PC-3 (cell line): Measurements from ENCODE around the gene ITGA1. TPM values are rescaled to one million over a fixed set of nuclear protein-coding genes. Genes with fewer than 3 reads are reported as not detected.

Experiments
- ATAC-seq: fragments of 200-7000 bp; cut with Tn5 transposase; 2 replicates; pipeline ENCODE4 v1.9.1; 2020; ENCODE audit warnings: mild to moderate bottlenecking, moderate library complexity
- BruUV-seq: library from RNA; stranded (reverse); fragments of 400-500 nt; replicated peaks from 2 replicates; lab custom pipeline; 2021; lab: Mats Ljungman, UMichigan
- CTCF ChIA-PET: fragments of 300-600 bp; sonication (Branson Sonifier 250); formaldehyde crosslinking; loops from one replicate; lab custom pipeline; 2022; ENCODE audit warnings: antibody characterized with exemption; lab: Charles Lee
- POLR2A ChIA-PET: fragments of 300-600 bp; sonication (Branson Sonifier 250); formaldehyde crosslinking; loops from one replicate; lab custom pipeline; 2022; ENCODE audit warnings: antibody characterized with exemption; ENCODE audit not compliant: unreplicated experiment; lab: Charles Lee
- DNase-seq: peaks from one replicate; pipeline ENCODE4 v3.0.0-alpha.2; 2015
- H2AFZ ChIP-seq: fragments of 300-600 bp; sonication (generic); 2 replicates; pipeline ENCODE4 v1.6.0; 2016; ENCODE audit warnings: antibody characterized with exemption, low read length
- H3F3A ChIP-seq: fragments of 300-600 bp; sonication (generic); one replicate; pipeline ENCODE4 v1.6.0; 2017; ENCODE audit warnings: antibody characterized with exemption, low read length, control low read depth, mild to moderate bottlenecking; ENCODE audit not compliant: unreplicated experiment
- H3K27ac ChIP-seq: fragments of 300-600 bp; sonication (generic); 2 replicates; pipeline ENCODE4 v1.5.1; 2016; ENCODE audit warnings: mild to moderate bottlenecking, low read length
- H3K27me3 ChIP-seq: fragments of 300-600 bp; sonication (generic); 2 replicates; pipeline ENCODE4 v1.6.1; 2016; ENCODE audit warnings: low read length, mixed read lengths
- H3K36me3 ChIP-seq: fragments of 300-600 bp; sonication (generic); 2 replicates; pipeline ENCODE4 v1.6.1; 2016; ENCODE audit warnings: low read depth, mixed run types, low read length, mixed read lengths
- H3K4me1 ChIP-seq: fragments of 300-600 bp; sonication (generic); 2 replicates; pipeline ENCODE4 v1.5.1; 2016; ENCODE audit warnings: low read length; ENCODE audit not compliant: insufficient read depth
- H3K4me2 ChIP-seq: fragments of 300-600 bp; sonication (generic); 2 replicates; pipeline ENCODE4 v1.6.0; 2016; ENCODE audit warnings: low read length
- H3K4me3 ChIP-seq: fragments of 300-600 bp; sonication (generic); 2 replicates; pipeline ENCODE4 v1.5.1; 2016; ENCODE audit warnings: mild to moderate bottlenecking, low read length, mixed read lengths
- H3K79me2 ChIP-seq: fragments of 300-600 bp; sonication (generic); 2 replicates; pipeline ENCODE4 v1.6.1; 2017; ENCODE audit warnings: low read length, mixed read lengths
- H3K9ac ChIP-seq: fragments of 300-600 bp; sonication (generic); 2 replicates; pipeline ENCODE4 v1.6.0; 2016; ENCODE audit warnings: mild to moderate bottlenecking, low read length
- H3K9me2 ChIP-seq: fragments of 300-600 bp; sonication (generic); replicated peaks from 2 replicates; pipeline ENCODE4 v1.6.1; 2016; ENCODE audit warnings: mixed run types, low read length, mixed read lengths
- H3K9me3 ChIP-seq: fragments of 300-600 bp; sonication (generic); 2 replicates; pipeline ENCODE4 v1.6.1; 2016; ENCODE audit warnings: low read length, mixed read lengths
- H4K20me1 ChIP-seq: fragments of 300-600 bp; sonication (generic); 2 replicates; pipeline ENCODE4 v1.6.1; 2016; ENCODE audit warnings: low read length, mixed read lengths
- EZH2 ChIP-seq: fragments of 300-600 bp; sonication (generic); IDR thresholded peaks from one replicate; pipeline ENCODE4 v1.6.1; 2017; ENCODE audit warnings: antibody characterized with exemption, mild to moderate bottlenecking, low read length; ENCODE audit not compliant: unreplicated experiment
- EZH2phosphoT487 ChIP-seq: fragments of 300-600 bp; sonication (generic); IDR thresholded peaks from 2 replicates; pipeline ENCODE4 v1.6.1; 2018; ENCODE audit warnings: mild to moderate bottlenecking, antibody characterized with exemption, low read length, borderline replicate concordance
- intact Hi-C: fragments of 100-400 bp; cut with micrococcal nuclease; formaldehyde crosslinking; loops from 2 replicates; pipeline ENCODE4 v1.9.0; 2023
- total RNA-seq: library from RNA; depleted of rRNA; stranded (reverse); fragments of >200 nt; gene quantifications from 2 replicates; pipeline ENCODE4 v1.2.3, GENCODE V29; 2014
- TF ChIP-seq, protein P1 (sequence below): fragments of 300-600 bp; sonication (generic); conservative IDR thresholded peaks from 2 replicates; pipeline ENCODE4 v1.5.1; 2017; ENCODE audit warnings: antibody characterized with exemption, low read depth, mild to moderate bottlenecking, low read length

Gene ITGA1
- total RNA-seq, 1 experiment from 2014 or later: 4.7 TPM

DNA sequence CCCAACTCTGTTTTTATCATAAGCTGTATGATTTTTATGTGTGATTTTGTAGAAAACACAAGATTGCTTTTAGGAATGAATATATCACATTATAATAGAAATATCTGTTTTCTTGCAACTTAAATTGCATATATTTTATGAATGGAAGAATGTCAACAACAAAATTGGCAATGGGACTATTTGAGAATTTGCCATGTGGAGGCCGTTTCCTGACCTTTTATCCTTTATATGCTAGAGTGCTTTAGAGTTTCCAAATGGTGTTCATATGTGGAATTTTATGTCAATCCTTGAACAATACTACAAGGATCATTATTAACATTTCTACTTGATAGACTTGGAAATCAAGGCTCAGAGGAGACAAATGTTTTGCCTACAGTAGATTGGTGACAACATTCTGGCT, 34.2 kb downstream of the ITGA1 start:
- no peaks in the 10 kb centered on the region for H3K9me2 ChIP-seq

DNA sequence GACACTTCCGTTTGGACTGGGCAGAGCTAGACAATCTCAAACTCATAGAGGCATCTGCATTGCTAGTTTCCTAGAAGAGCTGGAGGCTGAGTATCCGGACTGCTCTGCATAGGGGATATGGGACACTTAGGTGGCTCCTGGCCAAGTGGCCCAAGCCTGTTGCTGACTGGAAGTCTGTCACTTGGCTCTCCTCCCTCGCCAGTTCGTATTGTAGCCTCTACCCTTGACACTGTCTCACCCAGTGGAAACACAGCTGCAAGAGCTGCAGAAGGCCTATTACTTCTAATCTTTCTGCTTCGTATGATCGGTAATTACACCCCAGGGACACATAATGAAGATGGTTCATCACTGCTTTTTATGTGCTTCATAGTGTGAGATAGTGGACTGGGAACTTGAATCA, 34.7 kb downstream of the ITGA1 start:
- no peak for TF ChIP-seq EZH2phosphoT487
- no peak for TF ChIP-seq EZH2
- TF ChIP-seq, protein P1, sequence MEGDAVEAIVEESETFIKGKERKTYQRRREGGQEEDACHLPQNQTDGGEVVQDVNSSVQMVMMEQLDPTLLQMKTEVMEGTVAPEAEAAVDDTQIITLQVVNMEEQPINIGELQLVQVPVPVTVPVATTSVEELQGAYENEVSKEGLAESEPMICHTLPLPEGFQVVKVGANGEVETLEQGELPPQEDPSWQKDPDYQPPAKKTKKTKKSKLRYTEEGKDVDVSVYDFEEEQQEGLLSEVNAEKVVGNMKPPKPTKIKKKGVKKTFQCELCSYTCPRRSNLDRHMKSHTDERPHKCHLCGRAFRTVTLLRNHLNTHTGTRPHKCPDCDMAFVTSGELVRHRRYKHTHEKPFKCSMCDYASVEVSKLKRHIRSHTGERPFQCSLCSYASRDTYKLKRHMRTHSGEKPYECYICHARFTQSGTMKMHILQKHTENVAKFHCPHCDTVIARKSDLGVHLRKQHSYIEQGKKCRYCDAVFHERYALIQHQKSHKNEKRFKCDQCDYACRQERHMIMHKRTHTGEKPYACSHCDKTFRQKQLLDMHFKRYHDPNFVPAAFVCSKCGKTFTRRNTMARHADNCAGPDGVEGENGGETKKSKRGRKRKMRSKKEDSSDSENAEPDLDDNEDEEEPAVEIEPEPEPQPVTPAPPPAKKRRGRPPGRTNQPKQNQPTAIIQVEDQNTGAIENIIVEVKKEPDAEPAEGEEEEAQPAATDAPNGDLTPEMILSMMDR: no peak
- Histone ChIP-seq H3K4me2 (no peak overlapping the region), H3K9me3 (no peaks in the 10 kb centered on the region), H4K20me1 (no peaks in the 10 kb centered on the region), H3F3A (no peaks in the 10 kb centered on the region), H3K4me1 (no peaks in the 10 kb centered on the region), H3K36me3 (no peaks in the 10 kb centered on the region), H3K27me3 (no peaks in the 10 kb centered on the region), H3K4me3 (no peak overlapping the region), H2AFZ (no peak overlapping the region), H3K79me2 (no peaks in the 10 kb centered on the region), H3K9me2 (no peaks in the 10 kb centered on the region), H3K9ac (no peak overlapping the region), H3K27ac (no peak overlapping the region)
- no TSS peak for BruUV-seq
- ATAC-seq (no peak), DNase-seq (no peak)
- ChIA-PET POLR2A (no interaction called here), CTCF (no interaction called here)
- intact Hi-C loops: no loop called here

More for the DNA sequence above, 34.2 kb downstream of the ITGA1 start:
- no peak for TF ChIP-seq EZH2phosphoT487
- TF ChIP-seq EZH2: no peak
- TF ChIP-seq, protein P1: no peak
- H3K4me1 ChIP-seq: no peaks in the 10 kb centered on the region
- no peaks in the 10 kb centered on the region for H3F3A ChIP-seq
- DNase-seq: no peak
- H3K36me3 ChIP-seq: no peaks in the 10 kb centered on the region
- ATAC-seq: no peak
- no peak overlapping the region for H2AFZ ChIP-seq
- H3K27me3 ChIP-seq: no peaks in the 10 kb centered on the region
- no peak overlapping the region for H3K4me2 ChIP-seq
- no peaks in the 10 kb centered on the region for H4K20me1 ChIP-seq
- ChIA-PET CTCF (no interaction called here), POLR2A (no interaction called here)
- intact Hi-C loops: no loop called here
- no peak overlapping the region for H3K9ac ChIP-seq
- no TSS peak for BruUV-seq
- H3K9me3 ChIP-seq: no peaks in the 10 kb centered on the region
- H3K79me2 ChIP-seq: no peaks in the 10 kb centered on the region
- no peak overlapping the region for H3K27ac ChIP-seq
- no peak overlapping the region for H3K4me3 ChIP-seq

DNA sequence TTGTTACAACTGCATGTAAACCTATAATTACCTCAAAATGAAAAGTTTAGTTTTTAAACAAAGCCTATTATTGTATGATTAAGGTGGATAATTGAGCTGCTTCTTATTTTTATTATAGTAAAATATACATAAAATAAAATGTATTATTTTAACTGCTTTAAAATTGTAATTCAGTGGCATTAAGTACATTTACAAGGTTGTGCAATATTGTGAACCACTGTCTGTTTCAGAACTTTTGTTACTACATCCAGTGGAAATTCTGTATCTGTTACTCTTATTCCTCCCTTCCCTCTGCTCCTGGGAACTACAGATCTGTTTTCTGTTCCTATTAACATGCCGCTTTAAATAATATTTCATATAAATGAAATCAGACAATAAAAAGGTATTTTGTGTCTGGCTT, 37.1 kb downstream of the ITGA1 start:
- no peak overlapping the region for H3K27ac ChIP-seq
- H3K27me3 ChIP-seq: no peaks in the 10 kb centered on the region
- ChIA-PET POLR2A (no interaction called here), CTCF (no interaction called here)
- H3K36me3 ChIP-seq: no peaks in the 10 kb centered on the region
- H3K4me1 ChIP-seq: no peaks in the 10 kb centered on the region
- no peak overlapping the region for H3K4me2 ChIP-seq
- H3K79me2 ChIP-seq: no peaks in the 10 kb centered on the region
- TF ChIP-seq, protein P1: no peak
- TF ChIP-seq EZH2phosphoT487 (no peak), EZH2 (no peak)
- H3F3A ChIP-seq: no peaks in the 10 kb centered on the region
- no peak overlapping the region for H3K4me3 ChIP-seq
- no peaks in the 10 kb centered on the region for H3K9me3 ChIP-seq
- DNase-seq (no peak), ATAC-seq (no peak)
- H4K20me1 ChIP-seq: no peaks in the 10 kb centered on the region
- H3K9me2 ChIP-seq: no peaks in the 10 kb centered on the region
- BruUV-seq: no TSS peak
- H2AFZ ChIP-seq: no peak overlapping the region
- intact Hi-C loops: no loop called here
- no peak overlapping the region for H3K9ac ChIP-seq
